Vagina (tissue), 2 donors: ENCODE results near the gene IRF6. TPM values are rescaled to one million over a fixed set of nuclear protein-coding genes. Genes with fewer than 3 reads are reported as not detected.

Experiments
- DNase-seq, 2 donors: peaks; one replicate each; pipeline ENCODE4 v3.0.0-alpha.2; 2017; ENCODE audit errors: extremely low spot score in 2 of 2
- H3K27ac ChIP-seq: fragments of 200-600 bp; sonication (generic); one replicate; pipeline ENCODE4 v1.5.1; 2019
- H3K27me3 ChIP-seq: fragments of 200-600 bp; sonication (generic); one replicate; pipeline ENCODE4 v1.5.1; 2019
- H3K36me3 ChIP-seq, 2 donors: fragments of 200-600 bp; sonication (generic); one replicate each; pipeline ENCODE4 v1.5.1; 2017 to 2019
- H3K4me1 ChIP-seq: fragments of 200-600 bp; sonication (generic); one replicate; pipeline ENCODE4 v1.5.1; 2019
- H3K4me3 ChIP-seq, 2 donors: fragments of 200-600 bp; sonication (generic); 1 replicate in 1 of 2; 2 replicates in 1 of 2; pipeline ENCODE4 v1.5.1; 2016 to 2019
- H3K9me3 ChIP-seq: fragments of 200-600 bp; sonication (generic); one replicate; pipeline ENCODE4 v1.5.1; 2019
- CTCF ChIP-seq, 3 experiments: fragments of 450-650 bp in 2 of 3; fragments of 200-600 bp in 1 of 3; sonication (generic) in 1 of 3; IDR thresholded peaks; one replicate each; pipeline ENCODE4 v1.5.1; 2017 to 2019; ENCODE audit warnings: antibody characterized with exemption in 3 of 3, mild to moderate bottlenecking in 2 of 3, moderate library complexity in 2 of 3
- POLR2A ChIP-seq, 2 donors: fragments of 450-650 bp; IDR thresholded peaks; one replicate each; pipeline ENCODE4 v1.6.1; 2017; ENCODE audit warnings: antibody characterized with exemption in 2 of 2, mild to moderate bottlenecking in 2 of 2, moderate library complexity in 2 of 2
- POLR2AphosphoS5 ChIP-seq, 2 donors: sonication (generic); formaldehyde crosslinking; IDR thresholded peaks; one replicate each; pipeline ENCODE4 v1.9.0; 2017; ENCODE audit warnings: antibody characterized with exemption in 2 of 2, mild to moderate bottlenecking in 2 of 2, low read depth in 1 of 2; ENCODE audit not compliant: insufficient read depth in 1 of 2
- intact Hi-C: fragments of 100-400 bp; cut with DNase I; formaldehyde crosslinking; loops from one replicate; pipeline ENCODE4 v1.15.1; 2023
- total RNA-seq: library from RNA; depleted of rRNA; stranded (reverse); fragments of >200 nt; gene quantifications from one replicate; pipeline ENCODE4 v1.2.3, GENCODE V29; 2016

IRF6 gene
- total RNA-seq, 1 donor from 2014 or later, result 83.5 TPM

- Histone ChIP-seq H3K9me3 (no peaks in the 10 kb centered on the region), H3K36me3 (no peaks in the 10 kb centered on the region), H3K27me3 (no peaks in the 10 kb centered on the region), H3K27ac (no peak overlapping the region), H3K4me3 (no peak overlapping the region), H3K4me1 (peaks cover 18% of the 10 kb centered on the region)
- intact Hi-C loops, result no loop called here
- no peak for TF ChIP-seq CTCF (IDR thresholded peaks at IDR 0.05)
- no peak for TF ChIP-seq POLR2A (IDR thresholded peaks at IDR 0.05)
- TF ChIP-seq POLR2AphosphoS5 (IDR thresholded peaks at IDR 0.05; ENCODE audit: insufficient read depth in 1 of 2, low read depth in 1 of 2), result no peak
- peak in 1 of 2 donors; percentile 32 for DNase-seq
Measured at GRCh38 chr1:209819058-209819457, 13.1 kb upstream of the IRF6 start.

- H3K4me1 ChIP-seq, result peaks cover 14% of the 10 kb centered on the region
- DNase-seq, result no peak
- H3K27me3 ChIP-seq, result no peaks in the 10 kb centered on the region
- intact Hi-C loops, result no loop called here
- no peaks in the 10 kb centered on the region for H3K36me3 ChIP-seq
- no peak for TF ChIP-seq POLR2AphosphoS5 (IDR thresholded peaks at IDR 0.05; ENCODE audit: insufficient read depth in 1 of 2, low read depth in 1 of 2)
- TF ChIP-seq CTCF (IDR thresholded peaks at IDR 0.05), result no peak
- TF ChIP-seq POLR2A (IDR thresholded peaks at IDR 0.05), result no peak
- no peaks in the 10 kb centered on the region for H3K9me3 ChIP-seq
- no peak overlapping the region for H3K4me3 ChIP-seq
- no peak overlapping the region for H3K27ac ChIP-seq
Measured at GRCh38 chr1:209817691-209818090, 11.7 kb upstream of the IRF6 start.

DNA sequence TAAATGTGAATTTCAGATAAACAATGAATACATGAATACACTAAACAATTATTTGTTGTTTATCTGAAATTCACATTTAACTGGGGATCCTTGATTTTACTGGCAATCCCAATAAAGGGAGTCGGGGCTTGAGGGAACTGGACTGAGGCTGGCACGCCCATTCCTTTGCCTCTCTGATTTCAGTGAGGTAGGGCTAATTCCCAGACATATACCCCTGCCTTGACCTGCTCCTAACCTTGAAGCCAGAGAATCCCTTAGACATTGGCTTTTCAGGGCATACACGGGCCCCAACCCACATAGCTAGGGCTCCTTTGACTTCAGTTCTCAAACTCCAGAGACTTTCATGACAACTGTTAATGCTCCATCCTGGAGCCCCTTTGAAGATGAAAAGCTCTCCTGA, 11.0 kb upstream of the IRF6 start:
- peak overlapping the region; percentile 42 for H3K27ac ChIP-seq
- no peak for TF ChIP-seq CTCF (IDR thresholded peaks at IDR 0.05)
- no peak for TF ChIP-seq POLR2AphosphoS5 (IDR thresholded peaks at IDR 0.05; ENCODE audit: insufficient read depth in 1 of 2, low read depth in 1 of 2)
- no peak for TF ChIP-seq POLR2A (IDR thresholded peaks at IDR 0.05)
- intact Hi-C loops, result no loop called here
- peaks cover 11% of the 10 kb centered on the region for H3K4me1 ChIP-seq
- H3K36me3 ChIP-seq, result no peaks in the 10 kb centered on the region
- H3K27me3 ChIP-seq, result no peaks in the 10 kb centered on the region
- DNase-seq, result no peak
- H3K9me3 ChIP-seq, result no peaks in the 10 kb centered on the region
- H3K4me3 ChIP-seq, result no peak overlapping the region

GRCh38 chr1:209815931-209816341, 10.0 kb upstream of the IRF6 start:
- Histone ChIP-seq H3K4me3 (no peak overlapping the region), H3K4me1 (peaks cover 11% of the 10 kb centered on the region), H3K9me3 (no peaks in the 10 kb centered on the region), H3K36me3 (no peaks in the 10 kb centered on the region), H3K27me3 (no peaks in the 10 kb centered on the region), H3K27ac (peak overlapping the region; percentile 65)
- intact Hi-C loops, result no loop called here
- no peak for DNase-seq
- TF ChIP-seq POLR2A (IDR thresholded peaks at IDR 0.05), result no peak
- no peak for TF ChIP-seq CTCF (IDR thresholded peaks at IDR 0.05)
- TF ChIP-seq POLR2AphosphoS5 (IDR thresholded peaks at IDR 0.05; ENCODE audit: insufficient read depth in 1 of 2, low read depth in 1 of 2), result peak in 1 of 2 donors; percentile 18

- TF ChIP-seq CTCF (IDR thresholded peaks at IDR 0.05) (no peak), POLR2A (IDR thresholded peaks at IDR 0.05) (no peak), POLR2AphosphoS5 (IDR thresholded peaks at IDR 0.05; ENCODE audit: insufficient read depth in 1 of 2, low read depth in 1 of 2) (no peak)
- H3K4me1 ChIP-seq, result peaks cover 11% of the 10 kb centered on the region
- peak overlapping the region; percentile 65 for H3K27ac ChIP-seq
- no peaks in the 10 kb centered on the region for H3K9me3 ChIP-seq
- intact Hi-C loops, result no loop called here
- no peaks in the 10 kb centered on the region for H3K36me3 ChIP-seq
- no peak for DNase-seq
- H3K27me3 ChIP-seq, result no peaks in the 10 kb centered on the region
- no peak overlapping the region for H3K4me3 ChIP-seq
Measured at GRCh38 chr1:209815490-209815889, 9.5 kb upstream of the IRF6 start.
